Kidney (tissue), 14 donors: ENCODE data around the gene LURAP1L. TPM values are rescaled to one million over a fixed set of nuclear protein-coding genes. Genes with fewer than 3 reads are reported as not detected.
A peak's percentile ranks its signal among the peaks of the same experiment; 100 is the strongest.

ENCODE experiments used
- DNase-seq, 5 donors: peaks; one replicate each; pipeline ENCODE4 v3.0.0-alpha.2; 2013 to 2020
- FAIRE-seq: peaks from 2 replicates; lab custom pipeline; 2012; peaks lifted over from hg19 to GRCh38; lab: Jason Lieb, UNC
- H3K27ac ChIP-seq, 2 donors: one replicate each; pipeline ENCODE4 v1.7.0; 2013; ENCODE audit warnings: low read depth in 2 of 2, low read length in 2 of 2, inconsistent platforms in 1 of 2
- H3K27me3 ChIP-seq: one replicate; pipeline ENCODE4 v1.7.1; 2013; ENCODE audit warnings: low read length, inconsistent platforms; ENCODE audit not compliant: control insufficient read depth, insufficient read depth
- H3K36me3 ChIP-seq, 3 donors: one replicate each; pipeline versions ENCODE4 v1.7.0 to v1.7.1; 2013; ENCODE audit warnings: low read length in 3 of 3, control low read depth in 1 of 3, inconsistent platforms in 1 of 3; ENCODE audit not compliant: insufficient read depth in 3 of 3, control insufficient read depth in 2 of 3
- H3K4me1 ChIP-seq, 3 donors: one replicate each; pipeline versions ENCODE4 v1.7.0 to v1.7.1; 2013; ENCODE audit warnings: low read length in 3 of 3, inconsistent platforms in 1 of 3, low read depth in 1 of 3; ENCODE audit not compliant: control insufficient read depth in 2 of 3, insufficient read depth in 2 of 3
- H3K4me3 ChIP-seq, 3 donors: one replicate each; pipeline versions ENCODE4 v1.7.0 to v1.8.1; 2013; ENCODE audit warnings: low read length in 3 of 3, control low read depth in 1 of 3, inconsistent platforms in 1 of 3
- H3K9ac ChIP-seq, 3 donors: one replicate each; pipeline versions ENCODE4 v1.7.0 to v1.7.1; 2013; ENCODE audit warnings: low read length in 3 of 3, control low read depth in 1 of 3, inconsistent platforms in 1 of 3
- H3K9me3 ChIP-seq, 3 donors: one replicate each; pipeline versions ENCODE4 v1.7.0 to v1.7.1; 2013; ENCODE audit warnings: low read length in 3 of 3, control low read depth in 1 of 3, inconsistent platforms in 1 of 3; ENCODE audit not compliant: control insufficient read depth in 2 of 3, insufficient read depth in 1 of 3
- CTCF ChIP-seq: IDR thresholded peaks from 3 replicates; pipeline ENCODE4 v1.5.1; 2012; ENCODE audit warnings: mild to moderate bottlenecking, moderate library complexity, borderline replicate concordance; ENCODE audit not compliant: insufficient read depth; ENCODE audit errors: extremely low read depth
- intact Hi-C: fragments of 100-400 bp; cut with DNase I; formaldehyde crosslinking; loops from one replicate; pipeline ENCODE4 v1.11.1; 2022
- polyA plus RNA-seq: library from polyadenylated mRNA; stranded (reverse); fragments of 350-450 nt; fragmentation: Illumina TruSeq; extraction: RNeasy Lipid Tissue Mini Kit (QIAGEN cat#74804); gene quantifications from one replicate; pipeline ENCODE4 v1.2.3, GENCODE V29; 2014; ENCODE audit warnings: low read depth, low replicate concordance; ENCODE audit not compliant: insufficient read depth
- total RNA-seq: library from RNA; stranded (reverse); fragmentation: NEBNext Ultra II Directional; extraction: Animal tissue kit (Norgen Biotek cat#: 25700); gene quantifications from one replicate; pipeline ENCODE4 v1.2.1, GENCODE V29; 2021
- donor health status: control.
- donor health status: control.
- donor health status: control.
- donor health status: control.
- donor health status: control.
- donor health status: DM: yes; HTN: yes; CAD: no.
- donor health status: Normal renal cell carcinoma (clear cell type).

Gene LURAP1L
- total and polyA plus RNA-seq, 2 donors from 2014 or later, result 3.8 to 11.1 TPM

- FAIRE-seq (no peak), DNase-seq (no peak)
- no peak overlapping the region for H3K9ac ChIP-seq
- no peak overlapping the region for H3K4me3 ChIP-seq
- H3K27me3 ChIP-seq, result no peaks in the 10 kb centered on the region
- H3K4me1 ChIP-seq, result no peaks in the 10 kb centered on the region
- intact Hi-C loops, result no loop called here
- no peak overlapping the region for H3K27ac ChIP-seq
- H3K9me3 ChIP-seq, result no peaks in the 10 kb centered on the region
- H3K36me3 ChIP-seq, result no peaks in the 10 kb centered on the region
- no peak for TF ChIP-seq CTCF
Measured at GRCh38 chr9:12851341-12852090, 76.7 kb downstream of the LURAP1L start.

GRCh38 chr9:12853051-12853450, 78.2 kb downstream of the LURAP1L start:
- TF ChIP-seq CTCF, result no peak
- no peaks in the 10 kb centered on the region for H3K9me3 ChIP-seq
- no peak overlapping the region for H3K4me3 ChIP-seq
- no peak overlapping the region for H3K27ac ChIP-seq
- no peaks in the 10 kb centered on the region for H3K27me3 ChIP-seq
- no peak for FAIRE-seq
- H3K36me3 ChIP-seq, result no peaks in the 10 kb centered on the region
- no peaks in the 10 kb centered on the region for H3K4me1 ChIP-seq
- intact Hi-C loops, result no loop called here
- peak in 2 of 5 donors; percentile 40 to 60 for DNase-seq
- H3K9ac ChIP-seq, result no peak overlapping the region

- H3K4me1 ChIP-seq, result no peaks in the 10 kb centered on the region
- H3K36me3 ChIP-seq, result no peaks in the 10 kb centered on the region
- no peaks in the 10 kb centered on the region for H3K27me3 ChIP-seq
- no peak overlapping the region for H3K27ac ChIP-seq
- FAIRE-seq (no peak), DNase-seq (no peak)
- intact Hi-C loops, result no loop called here
- H3K9ac ChIP-seq, result no peak overlapping the region
- H3K4me3 ChIP-seq, result no peak overlapping the region
- H3K9me3 ChIP-seq, result no peaks in the 10 kb centered on the region
- no peak for TF ChIP-seq CTCF
Measured at GRCh38 chr9:12854221-12854620, 79.4 kb downstream of the LURAP1L start.
